H9 (cell line): ENCODE results near the gene PIEZO2. TPM values are rescaled to one million over a fixed set of nuclear protein-coding genes. Genes with fewer than 3 reads are reported as not detected.

Experiments
- DNase-seq: peaks from one replicate; pipeline ENCODE4 v3.0.0-alpha.2; 2017
- H2AFZ ChIP-seq: one replicate; pipeline ENCODE4 v1.6.1; 2013; ENCODE audit warnings: mild to moderate bottlenecking, low read length, control low read depth, moderate library complexity
- H2AK5ac ChIP-seq: 2 replicates; pipeline ENCODE4 v1.6.1; 2013; ENCODE audit warnings: low read length, control low read depth, mixed read lengths; ENCODE audit not compliant: insufficient read length
- H2BK120ac ChIP-seq: one replicate; pipeline ENCODE4 v1.6.1; 2013; ENCODE audit warnings: low read depth, mild to moderate bottlenecking, low read length, control low read depth, inconsistent platforms; ENCODE audit not compliant: poor library complexity, severe bottlenecking
- H2BK12ac ChIP-seq: 2 replicates; pipeline ENCODE4 v1.6.1; 2013; ENCODE audit warnings: low read length, control low read depth, mixed read lengths, low read depth; ENCODE audit not compliant: insufficient read length
- H2BK15ac ChIP-seq: 2 replicates; pipeline ENCODE4 v1.6.1; 2013; ENCODE audit warnings: low read depth, low read length, control low read depth
- H2BK20ac ChIP-seq: one replicate; pipeline ENCODE4 v1.6.1; 2013; ENCODE audit warnings: low read depth, mild to moderate bottlenecking, low read length, control low read depth, inconsistent platforms; ENCODE audit not compliant: poor library complexity, severe bottlenecking
- H2BK5ac ChIP-seq: 2 replicates; pipeline ENCODE4 v1.6.1; 2013; ENCODE audit warnings: low read length, control low read depth, mixed read lengths; ENCODE audit not compliant: insufficient read length
- H3K14ac ChIP-seq: 2 replicates; pipeline ENCODE4 v1.6.1; 2013; ENCODE audit warnings: low read length, control low read depth; ENCODE audit not compliant: insufficient read depth
- H3K18ac ChIP-seq: 2 replicates; pipeline ENCODE4 v1.6.1; 2013; ENCODE audit warnings: low read depth, mild to moderate bottlenecking, mixed read lengths, low read length, control low read depth; ENCODE audit not compliant: insufficient read length
- H3K23ac ChIP-seq: 2 replicates; pipeline ENCODE4 v1.6.1; 2013; ENCODE audit warnings: low read length, control low read depth, mixed read lengths, low read depth; ENCODE audit not compliant: insufficient read length
- H3K23me2 ChIP-seq: 2 replicates; pipeline ENCODE4 v1.6.1; 2013; ENCODE audit warnings: low read depth, mild to moderate bottlenecking, mixed read lengths, low read length, control low read depth; ENCODE audit not compliant: insufficient read length, poor library complexity, severe bottlenecking
- H3K27ac ChIP-seq: 2 replicates; pipeline ENCODE4 v1.5.1; 2013; ENCODE audit warnings: low read length, control low read depth, mixed read lengths, low read depth; ENCODE audit not compliant: insufficient read length
- H3K27me3 ChIP-seq: 2 replicates; pipeline ENCODE4 v1.6.1; 2013; ENCODE audit warnings: low read length, control low read depth, inconsistent platforms; ENCODE audit not compliant: insufficient read depth
- H3K4ac ChIP-seq: 2 replicates; pipeline ENCODE4 v1.6.1; 2013; ENCODE audit warnings: low read depth, mild to moderate bottlenecking, control low read depth, inconsistent platforms, low read length, moderate library complexity
- H3K4me1 ChIP-seq: 2 replicates; pipeline ENCODE4 v1.6.1; 2013; ENCODE audit warnings: low read length, control low read depth, inconsistent platforms; ENCODE audit not compliant: insufficient read depth
- H3K4me2 ChIP-seq: 2 replicates; pipeline ENCODE4 v1.6.1; 2013; ENCODE audit warnings: low read length, control low read depth, mixed read lengths; ENCODE audit not compliant: insufficient read length, insufficient read depth
- H3K56ac ChIP-seq: 2 replicates; pipeline ENCODE4 v1.6.1; 2013; ENCODE audit warnings: low read depth, mild to moderate bottlenecking, mixed read lengths, low read length, control low read depth; ENCODE audit not compliant: insufficient read length
- H3K79me1 ChIP-seq: 2 replicates; pipeline ENCODE4 v1.6.1; 2013; ENCODE audit warnings: low read depth, mild to moderate bottlenecking, moderate library complexity, low read length, control low read depth, inconsistent platforms; ENCODE audit not compliant: insufficient read depth, poor library complexity, severe bottlenecking
- H3K79me2 ChIP-seq: 2 replicates; pipeline ENCODE4 v1.6.1; 2013; ENCODE audit warnings: low read length, control low read depth, inconsistent platforms; ENCODE audit not compliant: insufficient read depth
- H3K9ac ChIP-seq: 2 replicates; pipeline ENCODE4 v1.6.1; 2013; ENCODE audit warnings: low read length, control low read depth, mixed read lengths; ENCODE audit not compliant: insufficient read length; ENCODE audit errors: extremely low read depth
- H3K9me3 ChIP-seq: one replicate; pipeline ENCODE4 v1.6.1; 2013; ENCODE audit warnings: low read depth, low read length, inconsistent platforms; ENCODE audit not compliant: control insufficient read depth
- H3T11ph ChIP-seq: one replicate; pipeline ENCODE4 v1.6.1; 2013; ENCODE audit warnings: mild to moderate bottlenecking, low read length, control low read depth, inconsistent platforms
- H4K20me1 ChIP-seq: one replicate; pipeline ENCODE4 v1.6.1; 2013; ENCODE audit not compliant: control insufficient read depth, insufficient read length, insufficient read depth
- H4K5ac ChIP-seq: 2 replicates; pipeline ENCODE4 v1.6.1; 2013; ENCODE audit warnings: low read depth, mild to moderate bottlenecking, mixed read lengths, low read length, control low read depth; ENCODE audit not compliant: insufficient read length
- H4K8ac ChIP-seq: replicated peaks from 2 replicates; pipeline ENCODE4 v1.6.1; 2013; ENCODE audit warnings: low read length, control low read depth, mixed read lengths, low read depth; ENCODE audit not compliant: insufficient read length
- H4K91ac ChIP-seq: 2 replicates; pipeline ENCODE4 v1.6.1; 2013; ENCODE audit warnings: low read depth, mild to moderate bottlenecking, moderate library complexity, mixed read lengths, low read length, control low read depth; ENCODE audit not compliant: insufficient read length
- H3K27ac Mint-ChIP-seq, 3 experiments: 2 replicates in 2 of 3; 3 replicates in 1 of 3; pipeline ENCODE4 v1.8.0; 2020 to 2021; ENCODE audit warnings: mixed read lengths in 3 of 3, mild to moderate bottlenecking in 1 of 3, moderate library complexity in 1 of 3
- H3K27me3 Mint-ChIP-seq: 2 replicates; pipeline ENCODE4 v1.8.0; 2021; ENCODE audit warnings: low read depth, mild to moderate bottlenecking, moderate library complexity, mixed read lengths
- H3K36me3 Mint-ChIP-seq, 3 experiments: 2 replicates in 2 of 3; 3 replicates in 1 of 3; pipeline ENCODE4 v1.8.0; 2020 to 2021; ENCODE audit warnings: low read depth in 3 of 3, mixed read lengths in 3 of 3; ENCODE audit not compliant: insufficient read depth in 1 of 3
- H3K4me1 Mint-ChIP-seq, 2 experiments: 2 replicates each; pipeline ENCODE4 v1.8.0; 2020; ENCODE audit warnings: mixed read lengths in 2 of 2
- H3K4me3 Mint-ChIP-seq, 2 experiments: 2 replicates in 1 of 2; 3 replicates in 1 of 2; pipeline ENCODE4 v1.8.0; 2020 to 2021; ENCODE audit warnings: mild to moderate bottlenecking in 2 of 2, mixed read lengths in 2 of 2, moderate library complexity in 1 of 2
- H3K9me3 Mint-ChIP-seq, 2 experiments: 2 replicates in 1 of 2; 3 replicates in 1 of 2; pipeline ENCODE4 v1.8.0; 2020; ENCODE audit warnings: mild to moderate bottlenecking in 2 of 2, mixed read lengths in 2 of 2, moderate library complexity in 1 of 2
- CTCF ChIP-seq: fragments of 200-600 bp; sonication (generic); conservative IDR thresholded peaks from 3 replicates; pipeline ENCODE4 v1.8.0; 2021; ENCODE audit warnings: antibody characterized with exemption, mild to moderate bottlenecking
- WGBS: extraction: QIAGEN DNeasy Blood & Tissue Kit; methylation state at CpG from one replicate; pipeline ENCODE4 v1.1.7; 2013; ENCODE audit warnings: missing lambda C conversion rate, low lambda C conversion rate, mixed read lengths; ENCODE audit not compliant: insufficient read length; ENCODE audit errors: extremely low coverage; 5-methylcytosine and 5-hydroxymethylcytosine counted together
- total RNA-seq: library from RNA; stranded (reverse); gene quantifications from 2 replicates; pipeline ENCODE4 v1.2.1, GENCODE V29; 2021

PIEZO2 gene
- total RNA-seq, 1 experiment from 2014 or later = 3.9 TPM

- peaks cover 23 to 31% of the 10 kb centered on the region in 2 experiments for H3K4me1 Mint-ChIP-seq
- Histone ChIP-seq H3T11ph (no peak overlapping the region), H3K23ac (no peak overlapping the region), H3K9ac (no peak overlapping the region), H3K4ac (no peak overlapping the region), H4K5ac (no peak overlapping the region), H3K9me3 (no peaks in the 10 kb centered on the region), H2BK15ac (no peak overlapping the region), H3K18ac (no peak overlapping the region), H3K27ac (no peak overlapping the region), H3K79me2 (no peaks in the 10 kb centered on the region), H4K8ac (no peak overlapping the region), H2AFZ (no peak overlapping the region), H3K4me2 (no peak overlapping the region), H4K20me1 (no peaks in the 10 kb centered on the region), H3K56ac (no peak overlapping the region), H2BK20ac (no peak overlapping the region), H3K14ac (no peak overlapping the region), H2BK120ac (no peak overlapping the region), H3K23me2 (no peaks in the 10 kb centered on the region), H2AK5ac (no peak overlapping the region), H3K4me1 (peaks cover 6% of the 10 kb centered on the region; the same call in 1 of the 2 replicates), H3K79me1 (no peaks in the 10 kb centered on the region), H4K91ac (no peak overlapping the region), H2BK5ac (no peak overlapping the region), H3K27me3 (no peaks in the 10 kb centered on the region), H2BK12ac (no peak overlapping the region)
- peaks cover 5 to 8% of the 10 kb centered on the region in 2 experiments for H3K9me3 Mint-ChIP-seq
- H3K27me3 Mint-ChIP-seq = no peaks in the 10 kb centered on the region
- TF ChIP-seq CTCF = no peak
- no peak for DNase-seq
- H3K4me3 Mint-ChIP-seq = no peak overlapping the region
- H3K27ac Mint-ChIP-seq = no peak overlapping the region
- WGBS = no CpG with 5 or more reads among the region's 8 CpGs
- peaks cover 5 to 12% (median 10%) of the 10 kb centered on the region in 3 experiments for H3K36me3 Mint-ChIP-seq
Measured at GRCh38 chr18:10847408-10847790, 302.0 kb downstream of the PIEZO2 start.
